H9 (cell line): ENCODE results near the gene TSTD1. TPM values are rescaled to one million over a fixed set of nuclear protein-coding genes. Genes with fewer than 3 reads are reported as not detected.
A peak's percentile ranks its signal among the peaks of the same experiment; 100 is the strongest.

Experiments
- DNase-seq: peaks from one replicate; pipeline ENCODE4 v3.0.0-alpha.2; 2017
- H2AFZ ChIP-seq: one replicate; pipeline ENCODE4 v1.6.1; 2013; ENCODE audit warnings: mild to moderate bottlenecking, low read length, control low read depth, moderate library complexity
- H2AK5ac ChIP-seq: 2 replicates; pipeline ENCODE4 v1.6.1; 2013; ENCODE audit warnings: low read length, control low read depth, mixed read lengths; ENCODE audit not compliant: insufficient read length
- H2BK120ac ChIP-seq: one replicate; pipeline ENCODE4 v1.6.1; 2013; ENCODE audit warnings: low read depth, mild to moderate bottlenecking, low read length, control low read depth, inconsistent platforms; ENCODE audit not compliant: poor library complexity, severe bottlenecking
- H2BK12ac ChIP-seq: 2 replicates; pipeline ENCODE4 v1.6.1; 2013; ENCODE audit warnings: low read length, control low read depth, mixed read lengths, low read depth; ENCODE audit not compliant: insufficient read length
- H2BK15ac ChIP-seq: 2 replicates; pipeline ENCODE4 v1.6.1; 2013; ENCODE audit warnings: low read depth, low read length, control low read depth
- H2BK20ac ChIP-seq: one replicate; pipeline ENCODE4 v1.6.1; 2013; ENCODE audit warnings: low read depth, mild to moderate bottlenecking, low read length, control low read depth, inconsistent platforms; ENCODE audit not compliant: poor library complexity, severe bottlenecking
- H2BK5ac ChIP-seq: 2 replicates; pipeline ENCODE4 v1.6.1; 2013; ENCODE audit warnings: low read length, control low read depth, mixed read lengths; ENCODE audit not compliant: insufficient read length
- H3K14ac ChIP-seq: 2 replicates; pipeline ENCODE4 v1.6.1; 2013; ENCODE audit warnings: low read length, control low read depth; ENCODE audit not compliant: insufficient read depth
- H3K18ac ChIP-seq: 2 replicates; pipeline ENCODE4 v1.6.1; 2013; ENCODE audit warnings: low read depth, mild to moderate bottlenecking, mixed read lengths, low read length, control low read depth; ENCODE audit not compliant: insufficient read length
- H3K23ac ChIP-seq: 2 replicates; pipeline ENCODE4 v1.6.1; 2013; ENCODE audit warnings: low read length, control low read depth, mixed read lengths, low read depth; ENCODE audit not compliant: insufficient read length
- H3K23me2 ChIP-seq: 2 replicates; pipeline ENCODE4 v1.6.1; 2013; ENCODE audit warnings: low read depth, mild to moderate bottlenecking, mixed read lengths, low read length, control low read depth; ENCODE audit not compliant: insufficient read length, poor library complexity, severe bottlenecking
- H3K27ac ChIP-seq: 2 replicates; pipeline ENCODE4 v1.5.1; 2013; ENCODE audit warnings: low read length, control low read depth, mixed read lengths, low read depth; ENCODE audit not compliant: insufficient read length
- H3K27me3 ChIP-seq: 2 replicates; pipeline ENCODE4 v1.6.1; 2013; ENCODE audit warnings: low read length, control low read depth, inconsistent platforms; ENCODE audit not compliant: insufficient read depth
- H3K4ac ChIP-seq: 2 replicates; pipeline ENCODE4 v1.6.1; 2013; ENCODE audit warnings: low read depth, mild to moderate bottlenecking, control low read depth, inconsistent platforms, low read length, moderate library complexity
- H3K4me1 ChIP-seq: 2 replicates; pipeline ENCODE4 v1.6.1; 2013; ENCODE audit warnings: low read length, control low read depth, inconsistent platforms; ENCODE audit not compliant: insufficient read depth
- H3K4me2 ChIP-seq: 2 replicates; pipeline ENCODE4 v1.6.1; 2013; ENCODE audit warnings: low read length, control low read depth, mixed read lengths; ENCODE audit not compliant: insufficient read length, insufficient read depth
- H3K56ac ChIP-seq: 2 replicates; pipeline ENCODE4 v1.6.1; 2013; ENCODE audit warnings: low read depth, mild to moderate bottlenecking, mixed read lengths, low read length, control low read depth; ENCODE audit not compliant: insufficient read length
- H3K79me1 ChIP-seq: 2 replicates; pipeline ENCODE4 v1.6.1; 2013; ENCODE audit warnings: low read depth, mild to moderate bottlenecking, moderate library complexity, low read length, control low read depth, inconsistent platforms; ENCODE audit not compliant: insufficient read depth, poor library complexity, severe bottlenecking
- H3K79me2 ChIP-seq: 2 replicates; pipeline ENCODE4 v1.6.1; 2013; ENCODE audit warnings: low read length, control low read depth, inconsistent platforms; ENCODE audit not compliant: insufficient read depth
- H3K9ac ChIP-seq: 2 replicates; pipeline ENCODE4 v1.6.1; 2013; ENCODE audit warnings: low read length, control low read depth, mixed read lengths; ENCODE audit not compliant: insufficient read length; ENCODE audit errors: extremely low read depth
- H3K9me3 ChIP-seq: one replicate; pipeline ENCODE4 v1.6.1; 2013; ENCODE audit warnings: low read depth, low read length, inconsistent platforms; ENCODE audit not compliant: control insufficient read depth
- H3T11ph ChIP-seq: one replicate; pipeline ENCODE4 v1.6.1; 2013; ENCODE audit warnings: mild to moderate bottlenecking, low read length, control low read depth, inconsistent platforms
- H4K20me1 ChIP-seq: one replicate; pipeline ENCODE4 v1.6.1; 2013; ENCODE audit not compliant: control insufficient read depth, insufficient read length, insufficient read depth
- H4K5ac ChIP-seq: 2 replicates; pipeline ENCODE4 v1.6.1; 2013; ENCODE audit warnings: low read depth, mild to moderate bottlenecking, mixed read lengths, low read length, control low read depth; ENCODE audit not compliant: insufficient read length
- H4K8ac ChIP-seq: replicated peaks from 2 replicates; pipeline ENCODE4 v1.6.1; 2013; ENCODE audit warnings: low read length, control low read depth, mixed read lengths, low read depth; ENCODE audit not compliant: insufficient read length
- H4K91ac ChIP-seq: 2 replicates; pipeline ENCODE4 v1.6.1; 2013; ENCODE audit warnings: low read depth, mild to moderate bottlenecking, moderate library complexity, mixed read lengths, low read length, control low read depth; ENCODE audit not compliant: insufficient read length
- H3K27ac Mint-ChIP-seq, 3 experiments: 2 replicates in 2 of 3; 3 replicates in 1 of 3; pipeline ENCODE4 v1.8.0; 2020 to 2021; ENCODE audit warnings: mixed read lengths in 3 of 3, mild to moderate bottlenecking in 1 of 3, moderate library complexity in 1 of 3
- H3K27me3 Mint-ChIP-seq: 2 replicates; pipeline ENCODE4 v1.8.0; 2021; ENCODE audit warnings: low read depth, mild to moderate bottlenecking, moderate library complexity, mixed read lengths
- H3K36me3 Mint-ChIP-seq, 3 experiments: 2 replicates in 2 of 3; 3 replicates in 1 of 3; pipeline ENCODE4 v1.8.0; 2020 to 2021; ENCODE audit warnings: low read depth in 3 of 3, mixed read lengths in 3 of 3; ENCODE audit not compliant: insufficient read depth in 1 of 3
- H3K4me1 Mint-ChIP-seq, 2 experiments: 2 replicates each; pipeline ENCODE4 v1.8.0; 2020; ENCODE audit warnings: mixed read lengths in 2 of 2
- H3K4me3 Mint-ChIP-seq, 2 experiments: 2 replicates in 1 of 2; 3 replicates in 1 of 2; pipeline ENCODE4 v1.8.0; 2020 to 2021; ENCODE audit warnings: mild to moderate bottlenecking in 2 of 2, mixed read lengths in 2 of 2, moderate library complexity in 1 of 2
- H3K9me3 Mint-ChIP-seq, 2 experiments: 2 replicates in 1 of 2; 3 replicates in 1 of 2; pipeline ENCODE4 v1.8.0; 2020; ENCODE audit warnings: mild to moderate bottlenecking in 2 of 2, mixed read lengths in 2 of 2, moderate library complexity in 1 of 2
- WGBS: extraction: QIAGEN DNeasy Blood & Tissue Kit; methylation state at CpG from one replicate; pipeline ENCODE4 v1.1.7; 2013; ENCODE audit warnings: missing lambda C conversion rate, low lambda C conversion rate, mixed read lengths; ENCODE audit not compliant: insufficient read length; ENCODE audit errors: extremely low coverage; 5-methylcytosine and 5-hydroxymethylcytosine counted together
- total RNA-seq: library from RNA; stranded (reverse); gene quantifications from 2 replicates; pipeline ENCODE4 v1.2.1, GENCODE V29; 2021
- TF ChIP-seq, protein P1 (sequence below): fragments of 200-600 bp; sonication (generic); conservative IDR thresholded peaks from 3 replicates; pipeline ENCODE4 v1.8.0; 2021; ENCODE audit warnings: antibody characterized with exemption, mild to moderate bottlenecking

TSTD1 gene
- total RNA-seq, 1 experiment from 2014 or later = 73.7 TPM

DNA sequence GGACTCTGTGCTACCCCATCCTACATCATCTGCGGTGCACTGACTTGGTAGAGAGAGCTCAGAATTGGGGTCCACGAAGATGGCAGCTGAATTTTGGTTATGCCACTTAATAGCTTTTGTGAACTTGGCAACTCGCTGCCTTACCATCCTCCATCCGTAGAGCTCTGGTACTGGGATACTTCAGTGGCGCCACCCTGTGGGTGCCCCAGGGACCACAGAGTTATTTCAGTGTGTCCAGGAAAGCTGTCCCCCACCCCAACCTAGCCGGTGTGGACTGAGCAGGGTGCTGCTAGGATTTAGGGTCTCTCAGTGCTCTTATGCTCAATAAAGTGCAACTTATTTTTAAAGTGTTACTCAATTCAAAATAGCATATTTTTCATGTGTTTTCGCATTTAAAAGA lies 16.0 kb upstream of the TSTD1 start:
- H3T11ph ChIP-seq = no peak overlapping the region
- H2BK120ac ChIP-seq = no peak overlapping the region
- no peaks in the 10 kb centered on the region for H4K20me1 ChIP-seq
- TF ChIP-seq, protein P1, sequence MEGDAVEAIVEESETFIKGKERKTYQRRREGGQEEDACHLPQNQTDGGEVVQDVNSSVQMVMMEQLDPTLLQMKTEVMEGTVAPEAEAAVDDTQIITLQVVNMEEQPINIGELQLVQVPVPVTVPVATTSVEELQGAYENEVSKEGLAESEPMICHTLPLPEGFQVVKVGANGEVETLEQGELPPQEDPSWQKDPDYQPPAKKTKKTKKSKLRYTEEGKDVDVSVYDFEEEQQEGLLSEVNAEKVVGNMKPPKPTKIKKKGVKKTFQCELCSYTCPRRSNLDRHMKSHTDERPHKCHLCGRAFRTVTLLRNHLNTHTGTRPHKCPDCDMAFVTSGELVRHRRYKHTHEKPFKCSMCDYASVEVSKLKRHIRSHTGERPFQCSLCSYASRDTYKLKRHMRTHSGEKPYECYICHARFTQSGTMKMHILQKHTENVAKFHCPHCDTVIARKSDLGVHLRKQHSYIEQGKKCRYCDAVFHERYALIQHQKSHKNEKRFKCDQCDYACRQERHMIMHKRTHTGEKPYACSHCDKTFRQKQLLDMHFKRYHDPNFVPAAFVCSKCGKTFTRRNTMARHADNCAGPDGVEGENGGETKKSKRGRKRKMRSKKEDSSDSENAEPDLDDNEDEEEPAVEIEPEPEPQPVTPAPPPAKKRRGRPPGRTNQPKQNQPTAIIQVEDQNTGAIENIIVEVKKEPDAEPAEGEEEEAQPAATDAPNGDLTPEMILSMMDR = peak; percentile 50
- H3K23me2 ChIP-seq = no peaks in the 10 kb centered on the region
- Mint-ChIP-seq H3K36me3 (no peaks in the 10 kb centered on the region; a peak in 1 of 7 replicates), H3K4me3 (no peak overlapping the region), H3K4me1 (0 out of 4 replicates have a peak, but pooled peaks cover 0 to 2% of the 10 kb centered on the region in 2 experiments), H3K27ac (no peak overlapping the region), H3K27me3 (peaks cover 13% of the 10 kb centered on the region), H3K9me3 (no peaks in the 10 kb centered on the region; a peak in 1 of 5 replicates)
- H2BK5ac ChIP-seq = no peak overlapping the region
- no peak overlapping the region for H3K4me2 ChIP-seq
- no peaks in the 10 kb centered on the region for H3K79me2 ChIP-seq
- DNase-seq = no peak
- no peak overlapping the region for H2BK15ac ChIP-seq
- no peak overlapping the region for H3K56ac ChIP-seq
- no peak overlapping the region for H4K5ac ChIP-seq
- no peak overlapping the region for H2AK5ac ChIP-seq
- H2AFZ ChIP-seq = no peak overlapping the region
- no peaks in the 10 kb centered on the region for H3K4me1 ChIP-seq
- H3K23ac ChIP-seq = no peak overlapping the region
- H3K14ac ChIP-seq = no peak overlapping the region
- H3K79me1 ChIP-seq = no peaks in the 10 kb centered on the region
- no peak overlapping the region for H4K91ac ChIP-seq
- H3K9me3 ChIP-seq = no peaks in the 10 kb centered on the region
- H2BK12ac ChIP-seq = no peak overlapping the region
- H4K8ac ChIP-seq = no peak overlapping the region
- no peaks in the 10 kb centered on the region; the same call in 1 of the 2 replicates for H3K27me3 ChIP-seq
- H2BK20ac ChIP-seq = no peak overlapping the region
- H3K27ac ChIP-seq = no peak overlapping the region
- WGBS = no CpG with 5 or more reads among the region's 7 CpGs
- H3K4ac ChIP-seq = no peak overlapping the region
- no peak overlapping the region for H3K9ac ChIP-seq
- no peak overlapping the region for H3K18ac ChIP-seq
